ENCODE results near the gene ATP1B1. TPM values are rescaled to one million over a fixed set of nuclear protein-coding genes. Genes with fewer than 3 reads are reported as not detected.

The ATP1B1 gene
- total RNA-seq, 1 donor from 2014 or later = 76.4 TPM

DNA sequence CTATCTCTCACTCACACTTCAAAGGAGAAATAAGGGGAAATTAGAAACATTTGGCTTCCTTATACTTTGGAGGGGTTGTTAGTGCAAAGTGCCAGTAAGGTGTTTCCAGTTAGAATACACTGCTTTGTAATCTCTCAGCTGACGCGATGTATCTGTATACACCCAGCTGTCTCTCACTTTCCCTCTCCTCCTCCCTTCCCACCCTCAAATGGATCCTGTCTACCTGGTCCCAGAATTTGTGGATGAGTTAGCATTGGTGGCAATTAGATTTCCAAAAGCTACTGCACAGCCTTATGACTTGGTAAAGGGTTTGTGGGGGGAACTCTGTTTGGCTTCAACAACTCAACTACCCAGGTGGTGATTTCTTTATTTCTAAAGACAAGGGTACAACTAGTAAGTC is 10.5 kb downstream of the ATP1B1 start:
- Mint-ChIP-seq H3K27ac (peak overlapping the region; percentile 94), H3K27me3 (ENCODE audit: low read depth) (no peaks in the 10 kb centered on the region), H3K4me3 (no peak overlapping the region), H3K9me3 (no peaks in the 10 kb centered on the region), H3K36me3 (peaks cover 16% of the 10 kb centered on the region), H3K4me1 (peaks cover 62% of the 10 kb centered on the region)
- DNase-seq (ENCODE audit: low spot score in 2 of 2, unreplicated experiment in 2 of 2) = no peak
- TF ChIP-seq, protein P1, sequence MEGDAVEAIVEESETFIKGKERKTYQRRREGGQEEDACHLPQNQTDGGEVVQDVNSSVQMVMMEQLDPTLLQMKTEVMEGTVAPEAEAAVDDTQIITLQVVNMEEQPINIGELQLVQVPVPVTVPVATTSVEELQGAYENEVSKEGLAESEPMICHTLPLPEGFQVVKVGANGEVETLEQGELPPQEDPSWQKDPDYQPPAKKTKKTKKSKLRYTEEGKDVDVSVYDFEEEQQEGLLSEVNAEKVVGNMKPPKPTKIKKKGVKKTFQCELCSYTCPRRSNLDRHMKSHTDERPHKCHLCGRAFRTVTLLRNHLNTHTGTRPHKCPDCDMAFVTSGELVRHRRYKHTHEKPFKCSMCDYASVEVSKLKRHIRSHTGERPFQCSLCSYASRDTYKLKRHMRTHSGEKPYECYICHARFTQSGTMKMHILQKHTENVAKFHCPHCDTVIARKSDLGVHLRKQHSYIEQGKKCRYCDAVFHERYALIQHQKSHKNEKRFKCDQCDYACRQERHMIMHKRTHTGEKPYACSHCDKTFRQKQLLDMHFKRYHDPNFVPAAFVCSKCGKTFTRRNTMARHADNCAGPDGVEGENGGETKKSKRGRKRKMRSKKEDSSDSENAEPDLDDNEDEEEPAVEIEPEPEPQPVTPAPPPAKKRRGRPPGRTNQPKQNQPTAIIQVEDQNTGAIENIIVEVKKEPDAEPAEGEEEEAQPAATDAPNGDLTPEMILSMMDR (IDR thresholded peaks at IDR 0.05; ENCODE audit: unreplicated experiment) = no peak

DNA sequence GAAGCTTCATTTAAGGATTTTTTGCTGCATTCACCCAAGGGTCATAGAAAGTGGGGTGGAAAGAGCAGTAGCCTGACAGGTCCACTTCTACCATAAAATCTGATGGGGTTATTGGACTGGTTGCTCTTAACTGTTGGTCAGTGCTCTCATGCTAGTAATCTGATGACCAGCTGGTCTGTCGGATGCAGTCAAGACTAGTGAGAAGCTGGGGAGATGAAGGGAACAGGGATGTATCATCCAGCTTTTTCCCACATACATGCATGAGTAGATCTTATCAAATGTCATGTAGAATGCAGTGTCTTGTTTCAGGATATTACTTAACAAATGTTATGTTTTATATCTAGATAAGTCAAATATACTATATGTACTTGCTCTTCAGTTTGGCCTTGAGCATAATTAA is 11.1 kb downstream of the ATP1B1 start:
- H3K27me3 Mint-ChIP-seq (ENCODE audit: low read depth) = no peaks in the 10 kb centered on the region
- peaks cover 13% of the 10 kb centered on the region for H3K36me3 Mint-ChIP-seq
- H3K27ac Mint-ChIP-seq = peak overlapping the region; percentile 94
- peaks cover 56% of the 10 kb centered on the region for H3K4me1 Mint-ChIP-seq
- no peak for DNase-seq (ENCODE audit: low spot score in 2 of 2, unreplicated experiment in 2 of 2)
- TF ChIP-seq, protein P1 (IDR thresholded peaks at IDR 0.05; ENCODE audit: unreplicated experiment) = no peak
- H3K4me3 Mint-ChIP-seq = no peak overlapping the region
- no peaks in the 10 kb centered on the region for H3K9me3 Mint-ChIP-seq

DNA sequence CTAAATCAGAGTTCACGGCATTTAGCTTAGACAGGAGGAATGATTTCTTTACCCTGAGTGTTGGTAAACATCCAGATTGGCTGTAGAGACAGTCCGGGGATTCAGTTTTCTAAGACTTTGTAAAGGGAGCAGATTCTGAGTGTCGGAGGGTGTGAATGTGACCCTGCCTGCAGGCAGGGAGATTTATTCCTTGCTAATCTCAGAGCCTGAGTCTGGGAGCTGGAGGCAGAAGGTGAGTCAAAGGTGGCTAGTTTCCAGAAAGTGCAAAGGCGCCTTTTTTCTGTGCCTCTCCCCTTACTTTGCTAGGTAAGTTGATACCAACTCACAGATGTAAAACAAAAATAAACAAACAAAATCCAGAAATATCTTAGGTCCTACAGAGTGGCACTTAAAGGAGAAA is 11.7 kb downstream of the ATP1B1 start:
- TF ChIP-seq, protein P1 (IDR thresholded peaks at IDR 0.05; ENCODE audit: unreplicated experiment) = no peak
- H3K27ac Mint-ChIP-seq = peak overlapping the region; percentile 18
- H3K9me3 Mint-ChIP-seq = no peaks in the 10 kb centered on the region
- no peaks in the 10 kb centered on the region for H3K27me3 Mint-ChIP-seq (ENCODE audit: low read depth)
- no peak for DNase-seq (ENCODE audit: low spot score in 2 of 2, unreplicated experiment in 2 of 2)
- no peak overlapping the region for H3K4me3 Mint-ChIP-seq
- H3K4me1 Mint-ChIP-seq = peaks cover 54% of the 10 kb centered on the region
- peaks cover 10% of the 10 kb centered on the region for H3K36me3 Mint-ChIP-seq

DNA sequence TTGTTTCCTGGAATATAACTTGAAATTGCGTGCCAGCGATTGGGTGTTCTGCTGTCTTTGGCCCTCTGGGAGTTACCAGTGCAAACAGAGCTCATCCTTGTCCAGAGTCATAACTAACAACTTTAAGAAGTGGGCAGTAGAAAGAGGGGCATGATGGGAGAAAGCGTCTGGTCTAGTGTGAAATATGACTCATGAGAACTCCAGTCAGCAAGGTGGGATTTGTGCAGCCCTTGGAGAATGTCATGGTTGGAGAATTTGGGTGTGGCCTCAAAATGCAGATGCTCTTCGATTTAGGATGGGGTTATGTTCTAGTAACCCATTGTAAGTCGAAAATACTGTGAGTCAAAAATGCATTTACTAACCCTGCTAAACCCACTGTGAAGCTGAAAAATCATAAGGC is 12.9 kb downstream of the ATP1B1 start:
- DNase-seq (ENCODE audit: low spot score in 2 of 2, unreplicated experiment in 2 of 2) = no peak
- Mint-ChIP-seq H3K9me3 (no peaks in the 10 kb centered on the region), H3K27me3 (ENCODE audit: low read depth) (no peaks in the 10 kb centered on the region), H3K36me3 (peaks cover 9% of the 10 kb centered on the region), H3K27ac (peak overlapping the region; percentile 44), H3K4me1 (peaks cover 50% of the 10 kb centered on the region), H3K4me3 (no peak overlapping the region)
- TF ChIP-seq, protein P1 (IDR thresholded peaks at IDR 0.05; ENCODE audit: unreplicated experiment) = no peak

DNA sequence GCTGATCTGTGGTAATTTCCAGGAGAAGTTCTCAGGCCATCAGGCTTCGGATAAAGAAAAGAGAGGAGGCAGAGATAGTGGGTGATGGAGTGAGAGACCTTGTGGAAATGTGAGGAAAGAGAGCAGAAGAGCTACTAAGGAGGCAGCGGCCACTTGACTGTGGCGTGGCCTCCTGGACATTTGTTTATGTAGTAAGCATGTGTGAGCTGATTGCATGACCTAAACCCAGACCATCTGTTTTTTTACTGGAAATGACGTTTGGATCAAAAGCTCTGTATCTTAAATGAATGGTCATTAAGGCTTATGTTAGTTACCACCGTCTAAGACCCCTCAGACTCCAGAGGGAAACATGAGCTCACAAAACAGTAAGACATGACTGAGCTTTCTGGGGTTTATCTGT is 13.6 kb downstream of the ATP1B1 start:
- Mint-ChIP-seq H3K9me3 (no peaks in the 10 kb centered on the region), H3K36me3 (peaks cover 11% of the 10 kb centered on the region), H3K27me3 (ENCODE audit: low read depth) (no peaks in the 10 kb centered on the region), H3K4me1 (peaks cover 56% of the 10 kb centered on the region), H3K4me3 (no peak overlapping the region), H3K27ac (peak overlapping the region; percentile 52)
- TF ChIP-seq, protein P1 (IDR thresholded peaks at IDR 0.05; ENCODE audit: unreplicated experiment) = no peak
- no peak for DNase-seq (ENCODE audit: low spot score in 2 of 2, unreplicated experiment in 2 of 2)
